Parathyroid adenoma (tissue), 2 donors: ENCODE measurements around the gene TRAPPC2L.

Experiments used
- H2AFZ ChIP-seq: fragments of 300-600 bp; sonication (generic); one replicate; pipeline ENCODE4 v1.7.0; 2017; ENCODE audit warnings: antibody characterized with exemption, mild to moderate bottlenecking
- H3K27ac ChIP-seq: fragments of 300-600 bp; sonication (generic); one replicate; pipeline ENCODE4 v1.7.0; 2017
- H3K27me3 ChIP-seq: fragments of 300-600 bp; sonication (generic); one replicate; pipeline ENCODE4 v1.7.0; 2017; ENCODE audit warnings: low read length; ENCODE audit not compliant: control insufficient read depth, insufficient read depth
- H3K36me3 ChIP-seq: fragments of 300-600 bp; sonication (generic); one replicate; pipeline ENCODE4 v1.7.0; 2017; ENCODE audit warnings: low read length; ENCODE audit not compliant: control insufficient read depth, insufficient read depth
- H3K4me1 ChIP-seq: fragments of 300-600 bp; sonication (generic); one replicate; pipeline ENCODE4 v1.7.0; 2017; ENCODE audit warnings: control low read depth
- H3K4me2 ChIP-seq: fragments of 300-600 bp; sonication (generic); one replicate; pipeline ENCODE4 v1.7.0; 2017; ENCODE audit warnings: low read length
- H3K4me3 ChIP-seq: fragments of 300-600 bp; sonication (generic); one replicate; pipeline ENCODE4 v1.7.0; 2017; ENCODE audit warnings: low read depth, low read length
- H3K79me2 ChIP-seq: fragments of 300-600 bp; sonication (generic); one replicate; pipeline ENCODE4 v1.7.0; 2017; ENCODE audit warnings: control low read depth
- H3K9ac ChIP-seq: fragments of 300-600 bp; sonication (generic); one replicate; pipeline ENCODE4 v1.7.0; 2017; ENCODE audit warnings: mild to moderate bottlenecking
- H3K9me3 ChIP-seq: fragments of 300-600 bp; sonication (generic); one replicate; pipeline ENCODE4 v1.7.0; 2017; ENCODE audit warnings: low read length; ENCODE audit not compliant: control insufficient read depth
- CTCF ChIP-seq: fragments of 300-600 bp; sonication (generic); IDR thresholded peaks from one replicate; pipeline ENCODE4 v1.7.0; 2017; ENCODE audit warnings: antibody characterized with exemption, mild to moderate bottlenecking
- donor health status: primary hyperparathyroidism.

The TRAPPC2L gene

GRCh38 chr16:88882358-88883030, 25.6 kb downstream of the TRAPPC2L start:
- no peak overlapping the region for H2AFZ ChIP-seq
- no peak overlapping the region for H3K4me2 ChIP-seq
- no peaks in the 10 kb centered on the region for H3K9me3 ChIP-seq
- H3K79me2 ChIP-seq, result no peaks in the 10 kb centered on the region
- no peak overlapping the region for H3K9ac ChIP-seq
- no peak overlapping the region for H3K27ac ChIP-seq
- no peak overlapping the region for H3K4me3 ChIP-seq
- no peaks in the 10 kb centered on the region for H3K4me1 ChIP-seq
- H3K36me3 ChIP-seq, result no peaks in the 10 kb centered on the region
- no peak for TF ChIP-seq CTCF
- H3K27me3 ChIP-seq, result no peaks in the 10 kb centered on the region

GRCh38 chr16:88883117-88883895, 26.4 kb downstream of the TRAPPC2L start:
- no peaks in the 10 kb centered on the region for H3K79me2 ChIP-seq
- no peaks in the 10 kb centered on the region for H3K4me1 ChIP-seq
- H3K4me2 ChIP-seq, result no peak overlapping the region
- H3K36me3 ChIP-seq, result no peaks in the 10 kb centered on the region
- no peaks in the 10 kb centered on the region for H3K9me3 ChIP-seq
- no peak overlapping the region for H3K9ac ChIP-seq
- no peaks in the 10 kb centered on the region for H3K27me3 ChIP-seq
- H3K4me3 ChIP-seq, result no peak overlapping the region
- no peak for TF ChIP-seq CTCF
- no peak overlapping the region for H3K27ac ChIP-seq
- no peak overlapping the region for H2AFZ ChIP-seq

GRCh38 chr16:88883946-88884345, 27.0 kb downstream of the TRAPPC2L start:
- no peaks in the 10 kb centered on the region for H3K79me2 ChIP-seq
- H3K36me3 ChIP-seq, result no peaks in the 10 kb centered on the region
- no peak overlapping the region for H3K4me2 ChIP-seq
- H3K27me3 ChIP-seq, result no peaks in the 10 kb centered on the region
- no peak overlapping the region for H3K27ac ChIP-seq
- no peaks in the 10 kb centered on the region for H3K4me1 ChIP-seq
- H2AFZ ChIP-seq, result no peak overlapping the region
- no peaks in the 10 kb centered on the region for H3K9me3 ChIP-seq
- TF ChIP-seq CTCF, result no peak
- H3K4me3 ChIP-seq, result no peak overlapping the region
- H3K9ac ChIP-seq, result no peak overlapping the region

GRCh38 chr16:88884569-88885271, 27.8 kb downstream of the TRAPPC2L start:
- Histone ChIP-seq H2AFZ (no peak overlapping the region), H3K9me3 (no peaks in the 10 kb centered on the region), H3K79me2 (no peaks in the 10 kb centered on the region), H3K4me1 (no peaks in the 10 kb centered on the region), H3K9ac (no peak overlapping the region), H3K36me3 (no peaks in the 10 kb centered on the region), H3K4me2 (no peak overlapping the region), H3K27ac (no peak overlapping the region), H3K4me3 (no peak overlapping the region), H3K27me3 (no peaks in the 10 kb centered on the region)
- TF ChIP-seq CTCF, result no peak
